Type B pancreatic cell (in vitro differentiated cells): ENCODE results near the gene GPRC5C. TPM values are rescaled to one million over a fixed set of nuclear protein-coding genes. Genes with fewer than 3 reads are reported as not detected.
A peak's percentile ranks its signal among the peaks of the same experiment; 100 is the strongest.

ENCODE experiments used
- DNase-seq: peaks from one replicate; pipeline ENCODE4 v3.0.0; 2021; ENCODE audit warnings: mixed read lengths; ENCODE audit not compliant: unreplicated experiment; ENCODE audit errors: extremely low spot score
- H3K27ac Mint-ChIP-seq: 2 replicates; pipeline ENCODE4 v1.8.0; 2021; ENCODE audit warnings: mild to moderate bottlenecking, mixed read lengths
- H3K27me3 Mint-ChIP-seq: 2 replicates; pipeline ENCODE4 v1.8.0; 2021; ENCODE audit warnings: mixed read lengths
- H3K36me3 Mint-ChIP-seq: 2 replicates; pipeline ENCODE4 v1.8.0; 2021; ENCODE audit warnings: mixed read lengths
- H3K4me1 Mint-ChIP-seq: one replicate; pipeline ENCODE4 v1.8.0; 2021; ENCODE audit warnings: mixed read lengths; ENCODE audit not compliant: unreplicated experiment
- H3K4me3 Mint-ChIP-seq: 2 replicates; pipeline ENCODE4 v1.8.0; 2021; ENCODE audit warnings: mild to moderate bottlenecking, mixed read lengths
- H3K9me3 Mint-ChIP-seq: 2 replicates; pipeline ENCODE4 v1.8.0; 2021; ENCODE audit warnings: mixed read lengths
- CTCF ChIP-seq: fragments of 200-600 bp; sonication (generic); conservative IDR thresholded peaks from 2 replicates; pipeline ENCODE4 v1.5.0; 2021; ENCODE audit warnings: antibody characterized with exemption, mild to moderate bottlenecking
- total RNA-seq: library from RNA; stranded (reverse); gene quantifications from 2 replicates; pipeline ENCODE4 v1.2.1, GENCODE V29; 2021; ENCODE audit warnings: low replicate concordance

GPRC5C gene
- total RNA-seq, 1 donor from 2014 or later = 64.3 TPM

- H3K27me3 Mint-ChIP-seq = peaks cover 13% of the 10 kb centered on the region
- no peak overlapping the region for H3K27ac Mint-ChIP-seq
- TF ChIP-seq CTCF = no peak
- H3K9me3 Mint-ChIP-seq = no peaks in the 10 kb centered on the region
- no peak overlapping the region for H3K4me3 Mint-ChIP-seq
- no peak for DNase-seq
- H3K36me3 Mint-ChIP-seq = no peaks in the 10 kb centered on the region
- H3K4me1 Mint-ChIP-seq = peaks cover 24% of the 10 kb centered on the region
These were observed 19.7 kb downstream of the GPRC5C start for GRCh38 chr17:74451557-74451956.

- Mint-ChIP-seq H3K27me3 (peaks cover 13% of the 10 kb centered on the region), H3K4me1 (peaks cover 28% of the 10 kb centered on the region), H3K27ac (peak overlapping the region; percentile 70), H3K9me3 (no peaks in the 10 kb centered on the region), H3K36me3 (no peaks in the 10 kb centered on the region), H3K4me3 (peak overlapping the region; percentile 78)
- TF ChIP-seq CTCF = no peak
- DNase-seq = no peak
These were observed 20.3 kb downstream of the GPRC5C start for GRCh38 chr17:74452033-74452840.

GRCh38 chr17:74452841-74453661 lies 21.2 kb downstream of the GPRC5C start:
- Mint-ChIP-seq H3K27ac (peak overlapping the region; percentile 70), H3K4me1 (peaks cover 34% of the 10 kb centered on the region), H3K36me3 (no peaks in the 10 kb centered on the region), H3K9me3 (no peaks in the 10 kb centered on the region), H3K4me3 (peak overlapping the region; percentile 78), H3K27me3 (peaks cover 20% of the 10 kb centered on the region)
- no peak for DNase-seq
- no peak for TF ChIP-seq CTCF

GRCh38 chr17:74453665-74454196 lies 21.8 kb downstream of the GPRC5C start:
- DNase-seq = no peak
- H3K27ac Mint-ChIP-seq = no peak overlapping the region

More at GRCh38 chr17:74453665-74454196, 21.8 kb downstream of the GPRC5C start:
- peaks cover 26% of the 10 kb centered on the region for H3K27me3 Mint-ChIP-seq
- no peaks in the 10 kb centered on the region for H3K36me3 Mint-ChIP-seq
- H3K4me1 Mint-ChIP-seq = peaks cover 34% of the 10 kb centered on the region
- TF ChIP-seq CTCF = no peak
- H3K4me3 Mint-ChIP-seq = peak overlapping the region; percentile 78
- H3K9me3 Mint-ChIP-seq = no peaks in the 10 kb centered on the region
